Measurements from ENCODE around the gene PVALEF.

PVALEF gene

DNA sequence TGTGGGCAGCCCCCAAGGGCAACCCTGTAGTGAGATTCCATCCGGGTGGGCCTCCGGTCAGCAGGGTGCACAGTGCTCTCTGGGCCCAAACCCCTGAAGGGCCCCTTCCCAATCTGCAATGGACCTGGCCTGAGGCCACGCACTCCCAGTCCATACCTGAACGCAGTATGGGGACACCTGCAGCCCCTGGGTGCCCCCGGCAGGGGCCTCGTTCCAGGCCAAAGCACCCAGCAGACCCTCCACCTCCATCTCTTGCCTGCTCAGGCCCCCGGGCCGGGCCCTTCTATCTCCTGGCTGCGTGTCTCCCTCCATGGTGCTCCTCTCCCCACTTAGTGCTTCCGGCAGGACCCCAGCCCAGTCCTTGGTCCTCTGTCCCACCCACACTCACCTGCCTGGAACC lies 18.0 kb downstream of the PVALEF start:
- DNase-seq (ENCODE audit: low read depth): no peak

DNA sequence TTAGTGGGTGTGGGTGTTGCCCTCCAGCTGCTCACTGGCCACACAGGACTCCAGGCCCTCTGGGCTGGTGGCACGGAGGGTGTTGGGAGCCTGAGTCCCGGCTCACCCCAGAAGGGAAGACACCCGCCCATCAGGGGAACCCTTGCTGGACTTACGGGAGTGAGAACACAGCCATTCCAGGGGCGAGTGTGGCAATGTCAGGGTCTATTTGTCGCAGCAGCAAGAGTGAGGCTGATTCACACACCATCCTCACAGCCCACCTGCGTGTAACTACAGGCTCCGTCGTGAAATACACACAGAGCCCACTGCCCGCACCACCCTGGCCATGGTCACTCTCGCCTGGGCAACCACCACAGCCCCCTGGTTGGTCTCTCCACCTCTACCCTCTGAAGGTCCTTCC lies 18.5 kb downstream of the PVALEF start:
- no peak for DNase-seq (ENCODE audit: low read depth)

DNA sequence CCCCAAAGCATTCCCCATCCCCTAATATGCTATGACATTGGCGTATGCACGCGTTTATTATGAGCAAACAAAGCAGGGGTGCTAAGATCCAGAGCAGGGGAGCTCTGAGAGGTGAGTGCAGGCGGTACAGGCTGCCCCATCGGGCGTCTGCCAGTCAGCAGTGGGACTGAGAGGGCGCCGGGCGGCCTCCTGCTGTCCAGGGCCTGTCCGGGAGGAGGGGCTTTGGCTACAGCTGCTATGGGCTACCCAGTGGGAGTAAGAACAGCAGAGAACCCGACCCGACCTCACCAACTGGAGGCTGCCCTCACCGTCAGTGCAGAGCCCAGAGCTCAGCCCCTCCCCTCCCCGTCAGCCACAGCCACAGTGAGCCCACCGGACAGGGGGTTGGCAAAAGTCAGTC lies 19.2 kb downstream of the PVALEF start:
- DNase-seq (ENCODE audit: low read depth): no peak

DNA sequence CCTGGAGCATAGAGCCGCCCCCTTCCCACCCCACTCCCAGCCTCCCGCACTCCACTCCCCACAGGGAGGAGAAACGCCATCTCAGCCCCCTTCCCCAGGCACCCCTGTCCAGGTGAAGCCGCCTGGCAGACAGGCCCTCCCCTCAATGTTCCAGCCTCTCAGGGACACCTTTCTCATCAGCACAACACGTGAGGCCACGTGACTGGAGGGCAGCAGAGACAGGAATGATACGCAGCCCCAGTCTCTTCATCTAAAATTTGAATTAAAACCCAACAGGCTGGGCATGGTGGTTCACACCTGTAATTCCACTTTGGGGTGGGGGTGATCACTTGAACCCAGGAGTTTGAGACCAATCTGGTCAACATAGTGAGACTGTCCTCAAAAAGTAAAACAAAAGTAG lies 20.9 kb downstream of the PVALEF start:
- DNase-seq (ENCODE audit: low read depth): no peak

DNA sequence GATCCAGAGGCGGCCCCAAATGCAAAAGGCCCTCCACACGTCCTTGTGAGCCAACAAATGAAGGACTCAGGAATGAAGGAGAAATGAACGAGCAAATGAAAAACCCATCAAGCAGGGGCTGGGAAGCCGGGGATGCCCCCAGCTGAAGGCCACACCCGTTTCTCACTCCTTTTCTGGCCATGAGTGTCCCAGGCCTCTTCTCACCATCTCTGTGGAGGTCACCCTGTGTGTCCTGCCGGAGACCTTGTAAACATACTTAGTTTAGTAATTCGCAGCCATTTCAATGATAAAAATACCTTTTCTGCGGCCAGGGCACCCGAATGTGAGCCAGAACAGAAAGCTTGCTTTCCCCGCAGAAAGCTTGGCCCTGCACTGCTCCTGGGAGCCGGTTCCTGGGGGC lies 21.8 kb downstream of the PVALEF start:
- DNase-seq (ENCODE audit: low read depth): no peak

DNA sequence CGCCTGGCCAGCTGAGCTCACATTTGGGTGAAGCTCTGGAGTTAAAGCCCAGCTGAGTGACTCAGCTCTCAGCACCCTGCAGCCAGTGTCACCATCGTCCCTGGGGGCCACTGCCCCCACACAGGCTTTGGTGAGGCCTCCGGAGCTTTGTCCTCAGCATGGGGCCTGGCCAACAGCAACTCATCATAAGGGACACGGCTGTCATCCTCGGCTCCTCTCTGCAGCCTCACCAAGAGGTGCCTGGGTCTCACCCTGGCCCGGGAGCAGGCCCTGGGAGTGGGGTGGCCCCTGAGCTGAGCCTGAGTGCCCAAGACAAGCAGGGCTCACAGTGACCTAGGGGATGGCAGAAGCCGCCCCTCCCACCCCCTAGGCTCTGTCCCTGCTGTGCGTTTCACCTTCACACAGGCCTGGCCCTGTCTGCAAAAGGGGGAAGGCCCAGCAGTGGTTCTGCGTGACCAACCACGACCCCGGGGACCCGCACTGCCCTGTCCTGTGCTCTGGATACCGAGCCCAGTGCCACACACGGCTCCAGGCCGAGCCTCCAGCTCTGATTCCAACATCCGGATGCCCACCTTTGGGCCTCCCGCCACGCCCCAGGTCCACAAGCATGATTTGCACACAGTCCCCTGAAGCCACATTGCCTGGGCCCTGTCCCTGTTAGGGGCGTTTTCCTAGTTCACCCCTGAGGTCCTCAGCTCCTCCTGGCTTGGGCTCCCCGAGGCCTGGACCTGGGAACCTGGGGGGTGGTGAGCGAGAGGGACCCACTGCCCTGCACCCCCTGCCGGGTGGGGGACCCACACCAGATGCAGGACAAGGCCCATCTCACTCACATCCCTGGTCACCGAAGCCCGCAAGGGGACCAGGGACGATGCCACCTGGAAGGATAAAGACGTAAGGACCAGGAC lies 22.5 kb downstream of the PVALEF start:
- no peak for DNase-seq (ENCODE audit: low read depth)

DNA sequence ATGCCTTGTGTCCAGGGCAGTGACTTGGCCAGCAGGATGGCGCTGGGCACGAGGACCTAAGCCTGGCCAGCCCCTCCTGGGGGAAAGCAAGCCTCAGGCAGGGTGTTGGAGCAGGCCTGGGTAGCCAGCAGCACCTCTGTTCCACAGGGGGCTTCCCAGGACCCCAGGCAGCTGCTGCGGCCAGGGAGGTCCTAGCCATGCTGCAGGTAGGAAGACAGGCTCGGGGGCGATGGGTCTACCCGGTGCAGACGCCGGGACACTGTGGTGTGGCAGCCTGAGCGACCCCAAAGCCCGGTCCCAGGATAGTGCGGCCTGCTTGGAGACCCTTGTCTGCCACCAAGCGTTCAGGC lies 23.2 kb downstream of the PVALEF start:
- DNase-seq (ENCODE audit: low read depth): no peak

DNA sequence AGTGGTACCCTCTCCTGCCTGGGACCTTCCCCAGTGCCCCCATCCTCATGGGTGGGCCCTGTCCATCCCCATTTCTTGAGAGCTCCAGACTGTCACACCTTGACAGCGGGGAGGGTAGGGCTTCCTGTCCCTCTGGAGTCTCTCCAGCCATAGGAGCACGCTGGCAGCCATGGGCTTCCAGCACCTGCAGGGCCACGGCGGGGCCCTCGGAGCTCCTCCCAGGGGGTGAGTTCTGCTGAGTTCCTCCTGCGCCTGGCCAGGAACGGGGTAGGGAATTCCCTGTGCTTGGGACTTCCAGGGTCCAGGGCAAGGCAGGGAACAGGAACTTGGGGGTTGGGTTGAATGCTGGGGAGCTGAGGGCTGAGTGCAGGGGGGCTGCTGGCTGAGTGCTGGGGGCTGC lies 23.7 kb downstream of the PVALEF start:
- DNase-seq (ENCODE audit: low read depth): no peak

DNA sequence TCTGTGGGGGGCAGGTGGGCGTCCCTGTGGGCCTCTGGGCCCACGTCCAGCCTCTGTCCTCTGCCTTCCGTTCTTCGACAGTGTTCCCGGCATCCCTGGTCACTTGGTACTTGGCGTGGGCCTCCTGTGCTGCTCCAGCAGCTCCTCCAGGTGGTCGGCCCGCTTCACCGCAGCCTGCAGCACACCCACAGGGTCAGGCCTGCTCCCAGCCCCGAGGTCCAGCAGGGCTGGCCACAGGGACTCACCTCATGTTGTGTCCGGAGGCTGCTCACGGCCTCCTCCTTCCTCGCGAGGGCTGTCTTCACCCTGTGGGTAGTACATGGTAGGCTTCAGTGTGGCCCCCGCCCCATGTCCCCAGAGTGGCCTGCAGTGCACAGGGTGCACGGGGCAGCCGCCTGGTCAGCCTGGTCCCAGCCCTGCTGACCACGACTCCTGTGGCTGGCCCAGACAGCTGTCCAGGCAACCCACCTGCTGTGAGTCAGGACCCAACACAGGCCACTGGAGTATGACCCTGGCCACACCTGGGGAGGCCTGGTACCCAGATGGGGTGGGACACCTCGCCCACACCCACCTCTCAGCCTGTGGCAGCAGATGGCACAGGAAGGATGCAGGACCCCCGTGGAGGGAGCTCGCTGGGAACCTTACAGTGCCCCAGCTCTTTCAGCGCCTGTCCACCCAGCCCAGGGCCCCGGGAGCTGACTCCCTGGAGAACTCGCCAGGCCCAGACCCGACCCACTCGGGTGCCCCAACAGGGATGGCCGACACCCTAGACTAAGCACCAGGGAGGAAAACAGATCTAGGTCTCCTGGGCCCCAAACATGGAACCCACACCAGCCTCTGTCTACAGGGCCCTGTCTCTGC lies 24.6 kb downstream of the PVALEF start:
- no peak for DNase-seq (ENCODE audit: low read depth)

DNA sequence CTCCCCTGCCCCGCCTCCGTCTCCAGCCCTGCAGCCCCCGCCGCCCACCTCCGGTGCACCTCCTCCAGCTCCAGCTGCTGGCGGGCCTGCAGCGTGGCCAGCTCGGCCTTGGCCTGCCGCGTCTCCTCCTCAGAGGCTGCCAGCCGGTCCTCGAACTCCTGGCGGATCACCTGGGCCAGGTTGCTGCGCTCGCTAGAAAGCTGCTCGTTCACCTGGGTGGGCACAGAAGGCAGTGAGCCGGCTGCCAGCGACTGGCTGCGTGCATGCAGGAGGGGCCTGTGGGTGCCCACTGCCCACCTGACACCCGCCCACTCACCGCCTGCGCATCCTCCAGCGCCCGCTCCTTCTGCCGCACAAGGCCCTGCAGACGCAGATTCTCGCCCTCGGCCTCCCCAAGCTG lies 25.3 kb downstream of the PVALEF start:
- DNase-seq (ENCODE audit: low read depth): no peak

DNA sequence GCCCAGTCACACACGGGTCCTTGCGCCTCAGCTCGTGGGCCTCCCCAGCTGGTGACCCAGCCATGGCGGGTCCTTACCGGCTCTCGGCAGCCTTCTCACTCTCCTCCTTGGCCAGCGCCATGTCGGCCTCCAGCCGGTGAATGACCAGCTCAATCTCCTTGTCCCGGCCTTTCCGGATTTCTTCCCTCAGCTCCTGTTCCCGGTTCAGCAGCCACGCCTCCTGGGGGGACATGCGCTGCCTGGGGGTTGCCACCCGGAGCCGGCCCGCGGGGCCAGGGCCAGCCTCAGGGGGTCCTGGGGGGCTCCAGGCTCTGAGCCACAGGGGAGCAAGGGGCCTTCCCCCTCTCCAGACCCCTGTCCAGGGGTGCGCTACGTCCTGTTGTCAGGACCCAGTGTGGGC lies 25.8 kb downstream of the PVALEF start:
- DNase-seq (ENCODE audit: low read depth): no peak

DNA sequence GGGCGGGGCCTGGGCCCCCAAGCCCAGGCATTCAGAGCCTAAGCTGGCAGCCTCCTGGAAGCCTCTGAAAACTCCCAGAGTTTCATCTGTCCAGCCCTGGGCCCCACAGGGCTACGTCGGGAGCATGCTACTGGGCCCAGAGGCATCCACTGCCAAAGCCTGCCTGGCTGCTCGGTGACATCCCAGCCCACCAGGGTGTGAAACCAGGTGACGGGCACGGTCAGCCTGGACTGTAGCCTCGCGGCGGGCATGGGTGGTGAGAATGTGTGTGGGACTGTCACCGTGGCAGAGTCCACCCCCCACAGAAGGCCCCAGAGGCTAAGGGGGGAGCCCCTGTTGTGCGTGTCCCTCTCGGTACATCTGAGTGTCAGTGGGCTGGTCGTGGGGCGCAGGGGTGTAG lies 26.3 kb downstream of the PVALEF start:
- DNase-seq (ENCODE audit: low read depth): no peak

DNA sequence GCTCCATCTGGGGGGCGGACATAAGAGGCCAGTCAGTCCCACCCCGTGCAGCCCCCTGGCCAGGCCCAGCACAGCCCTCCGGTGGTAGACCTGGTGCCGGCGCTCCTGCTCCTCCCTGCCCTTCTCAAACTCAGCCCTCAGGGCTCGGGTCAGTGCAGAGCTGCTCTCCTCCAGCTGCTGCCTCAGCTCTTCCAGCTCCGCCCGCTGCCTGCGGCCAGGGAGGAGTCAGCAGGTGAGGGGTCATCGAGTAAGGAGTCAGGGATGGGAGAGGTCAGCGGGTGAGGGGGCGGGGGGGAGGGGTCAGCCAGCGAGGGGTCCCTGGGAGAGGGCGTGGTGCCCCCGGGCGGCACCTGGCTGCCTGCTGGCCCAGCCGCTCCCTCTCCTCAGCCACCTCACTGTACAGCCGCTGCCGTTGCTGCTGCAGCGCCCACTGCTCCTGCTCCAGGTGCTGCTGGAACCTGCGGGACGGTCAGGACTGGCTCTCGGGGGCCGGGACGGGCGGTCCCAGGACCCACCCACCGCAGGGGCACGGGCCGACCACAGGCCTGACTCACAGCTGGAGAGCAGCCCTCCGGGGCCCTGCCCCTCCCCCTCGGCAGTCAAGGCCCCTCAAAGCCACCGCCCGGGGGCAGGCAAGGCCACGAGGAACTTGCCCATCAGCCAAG lies 27.2 kb downstream of the PVALEF start:
- no peak for DNase-seq (ENCODE audit: low read depth)

DNA sequence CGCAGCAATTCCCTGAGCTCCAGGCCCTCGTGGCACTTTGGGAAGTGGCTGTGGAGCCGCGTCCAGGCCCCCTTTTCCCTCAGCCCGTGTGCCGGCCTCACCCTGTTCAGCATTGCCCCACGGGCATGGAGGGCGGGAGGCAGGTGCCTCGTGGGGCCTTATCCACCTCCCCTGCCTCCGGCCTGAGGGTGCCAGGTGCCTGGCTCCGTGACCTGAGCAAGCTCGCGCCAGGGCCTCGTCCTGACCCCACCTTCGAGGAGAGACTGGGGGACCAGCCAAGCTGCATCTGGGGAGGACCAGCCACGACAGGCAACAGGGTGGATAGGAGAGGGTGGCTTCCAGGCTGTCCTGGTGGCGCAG lies 27.7 kb downstream of the PVALEF start:
- no peak for DNase-seq (ENCODE audit: low read depth)

DNA sequence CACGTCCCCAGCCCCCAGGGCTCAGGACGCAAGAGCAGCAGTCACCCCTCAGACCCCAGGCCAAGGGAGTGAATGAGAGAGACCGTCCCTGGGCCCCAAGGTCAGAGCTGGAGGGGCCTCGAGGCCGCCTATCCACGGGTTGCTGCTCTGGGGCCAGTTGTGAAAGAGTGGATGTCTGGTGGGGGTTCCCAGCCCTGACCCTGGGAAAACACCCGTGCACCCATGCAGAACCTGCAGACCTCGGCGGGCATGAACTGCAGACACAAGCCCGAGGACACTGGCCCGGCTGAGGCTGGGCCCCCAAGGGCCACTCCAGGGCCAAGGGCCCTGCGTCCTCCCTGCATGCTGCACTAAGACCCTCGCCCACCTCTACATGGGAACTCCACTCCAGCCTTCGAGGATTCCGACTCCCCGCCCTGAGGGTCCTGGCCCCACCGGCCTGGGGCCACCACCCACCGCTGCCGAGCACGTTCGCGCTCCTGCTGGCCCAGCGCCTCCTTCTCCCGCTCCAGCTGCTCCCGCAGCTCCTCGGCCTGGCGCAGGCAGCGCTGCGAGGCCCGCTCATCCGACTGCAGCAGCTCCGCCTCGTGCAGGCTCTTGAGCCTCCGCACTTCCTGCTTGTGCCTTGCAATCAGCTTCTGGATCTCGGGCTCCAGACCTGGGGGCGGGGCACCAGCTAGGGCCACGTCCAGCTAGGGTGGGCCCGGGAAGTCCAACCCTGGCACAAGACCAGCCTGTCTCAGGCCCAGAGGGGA lies 28.3 kb downstream of the PVALEF start:
- DNase-seq (ENCODE audit: low read depth): no peak

DNA sequence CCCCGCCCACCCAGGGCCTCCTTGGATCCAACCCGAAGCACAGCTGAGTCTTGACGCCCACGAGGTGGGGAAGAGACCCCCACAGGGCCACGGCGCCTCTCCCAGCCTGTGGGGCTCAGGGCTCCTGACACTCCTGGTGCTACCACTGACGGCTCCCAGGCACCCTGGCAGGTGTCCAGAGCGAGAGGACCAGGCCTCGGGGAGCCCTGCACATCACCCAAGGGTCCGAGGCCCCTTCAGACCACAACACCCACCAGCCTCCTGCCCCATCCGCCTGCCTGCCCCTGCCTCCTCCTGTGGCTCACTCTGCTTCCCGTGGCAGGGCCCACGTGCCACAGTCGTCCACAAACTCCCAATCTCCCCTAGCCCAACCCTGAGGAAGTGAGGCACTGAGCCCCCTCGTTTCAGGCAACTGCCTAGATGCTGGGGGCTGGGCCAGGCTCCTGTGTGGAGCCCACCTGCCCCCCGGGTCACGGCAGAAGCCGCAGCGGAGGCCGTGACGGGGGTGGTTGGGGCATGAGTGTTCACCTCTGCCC lies 29.0 kb downstream of the PVALEF start:
- no peak for DNase-seq (ENCODE audit: low read depth)

DNA sequence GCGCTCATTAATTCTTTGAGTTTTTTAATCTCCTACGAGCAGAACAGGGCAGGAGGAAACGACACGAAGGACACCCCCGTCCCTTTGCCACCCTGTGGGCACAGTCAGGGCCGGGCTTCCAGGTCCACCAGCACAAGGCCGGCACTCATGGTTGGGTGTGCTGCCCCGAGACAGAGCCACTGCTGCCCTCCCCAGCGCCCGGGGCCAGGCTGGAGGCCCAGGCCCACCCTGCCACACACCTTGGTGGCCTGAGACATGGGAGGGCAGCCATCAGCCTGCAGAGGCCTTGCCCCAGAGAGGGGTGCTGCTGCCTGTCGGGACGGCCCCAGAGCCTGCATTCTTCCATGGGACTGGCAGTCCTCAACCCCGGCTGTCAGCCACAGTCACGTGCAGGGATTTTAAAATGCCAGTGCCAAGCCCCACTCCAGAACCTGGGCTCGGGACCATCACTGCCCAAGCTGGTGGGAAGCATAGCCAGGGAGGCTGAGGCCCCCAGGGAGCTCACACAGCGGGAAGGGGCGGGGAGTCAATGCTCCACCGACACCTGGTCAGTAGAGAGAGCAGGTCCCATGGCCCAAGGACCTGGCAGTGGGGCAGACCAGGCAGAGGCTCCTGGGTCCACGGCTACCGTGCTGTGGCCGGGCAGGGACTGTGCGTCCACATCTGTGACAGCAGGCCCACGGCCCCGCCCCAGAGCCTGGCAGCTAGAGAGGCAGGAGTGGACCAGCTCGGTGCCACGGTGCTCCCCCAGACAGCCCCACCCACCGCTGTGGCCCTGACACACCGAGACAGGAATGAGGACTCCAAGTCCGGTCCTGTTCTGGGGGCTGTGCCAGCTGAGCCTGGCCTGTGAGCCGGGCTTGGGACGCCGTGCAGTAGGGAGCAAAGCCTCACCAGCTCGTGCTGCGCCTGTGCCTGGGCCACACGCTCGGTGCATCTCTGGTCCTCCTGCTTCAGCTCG lies 29.9 kb downstream of the PVALEF start:
- DNase-seq (ENCODE audit: low read depth): no peak

DNA sequence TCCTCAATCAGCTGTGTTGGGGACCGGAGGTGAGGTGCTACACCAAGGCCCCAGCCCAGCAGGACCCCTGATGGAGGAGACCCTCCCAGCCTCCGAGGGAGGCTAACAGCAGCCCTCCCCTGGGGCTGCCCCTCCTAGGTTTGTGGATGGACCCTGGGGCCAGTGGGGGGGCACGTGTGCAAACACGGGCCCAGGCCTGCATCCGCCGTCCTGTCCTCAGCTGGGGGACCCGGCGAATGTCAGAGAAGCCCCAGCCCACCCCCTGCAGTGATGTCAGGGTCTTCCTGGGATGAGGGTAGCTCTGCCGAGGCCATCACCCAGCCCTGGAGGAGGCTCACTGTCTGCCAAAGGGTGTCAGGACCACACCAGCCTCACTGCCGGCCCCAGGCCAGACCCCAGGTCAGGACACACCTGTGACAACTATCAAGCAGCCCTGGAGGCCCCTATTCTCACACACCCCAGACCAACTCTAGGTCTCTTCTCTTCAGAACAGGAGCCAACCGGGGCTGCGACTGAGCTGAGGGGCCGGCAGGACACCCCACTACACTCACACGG lies 30.7 kb downstream of the PVALEF start:
- DNase-seq (ENCODE audit: low read depth): no peak

DNA sequence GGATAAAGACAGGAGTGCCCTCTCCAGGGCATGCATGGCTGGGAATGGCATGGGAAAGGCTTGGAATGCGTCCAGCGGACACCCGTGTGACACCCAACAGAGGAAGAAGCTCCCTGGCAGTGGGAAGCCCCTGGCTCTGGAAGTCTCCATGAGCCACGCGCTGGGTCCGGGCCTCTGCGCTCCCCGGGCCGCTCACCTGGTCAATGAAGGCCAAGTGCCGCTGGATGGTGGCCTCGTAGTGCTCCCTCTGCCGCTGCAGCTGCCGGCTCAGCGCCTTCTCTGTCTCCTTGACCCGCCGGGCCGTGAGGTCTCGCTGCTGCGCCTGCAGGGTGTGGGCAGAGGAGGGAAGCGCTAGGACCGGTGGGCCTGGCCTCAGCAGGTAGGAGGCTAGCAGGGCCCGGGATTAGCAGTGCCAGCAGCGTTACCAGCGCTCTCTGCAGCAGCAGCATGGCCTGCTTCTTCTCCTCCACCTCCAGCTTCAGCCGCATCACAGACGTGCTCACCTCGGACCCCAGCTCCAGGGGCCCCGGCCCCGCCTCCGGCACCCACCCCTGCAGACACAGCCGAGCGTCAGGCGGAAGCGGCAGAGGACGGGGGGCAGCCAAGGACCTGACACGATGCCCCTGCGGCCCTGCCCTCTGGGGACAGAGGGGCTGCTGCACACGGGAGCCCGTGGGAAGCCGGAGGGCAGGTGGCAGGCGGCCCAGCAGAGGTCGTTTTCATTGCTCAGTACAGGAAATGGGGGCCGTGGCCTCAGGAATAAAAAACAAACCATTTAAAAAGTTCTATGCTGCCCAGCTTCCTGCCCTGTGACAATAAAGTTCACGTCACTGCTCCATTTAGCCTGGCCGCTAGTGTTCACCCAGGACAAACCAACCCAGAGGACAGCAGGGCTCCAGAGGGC lies 31.4 kb downstream of the PVALEF start:
- no peak for DNase-seq (ENCODE audit: low read depth)
